ENCODE measurements around the gene TXNRD2.

The TXNRD2 gene

GRCh38 chr22:19965771-19966709, 24.4 kb upstream of the TXNRD2 start:
- Histone ChIP-seq H3K4me1 (ENCODE audit: insufficient read depth, low read length) (no peaks in the 10 kb centered on the region), H4K20me1 (ENCODE audit: insufficient read depth, low read length) (peaks cover 35% of the 10 kb centered on the region), H3K36me3 (ENCODE audit: insufficient read depth, low read length) (peaks cover 86% of the 10 kb centered on the region), H3K4me2 (ENCODE audit: insufficient read depth, low read length) (no peak overlapping the region), H2AFZ (ENCODE audit: low read depth, low read length) (no peak overlapping the region), H3K27me3 (ENCODE audit: insufficient read depth, low read length, poor library complexity) (no peaks in the 10 kb centered on the region), H3K9ac (ENCODE audit: low read depth, low read length) (no peak overlapping the region), H3K9me3 (ENCODE audit: insufficient read depth, low read length, severe bottlenecking) (no peaks in the 10 kb centered on the region), H3K79me2 (ENCODE audit: insufficient read depth, low read length) (no peaks in the 10 kb centered on the region), H3K4me3 (ENCODE audit: low read depth in 1 of 2, low read length in 2 of 2) (no peak overlapping the region), H3K27ac (ENCODE audit: low read length) (no peak overlapping the region)
- peak; percentile 63 for TF ChIP-seq CTCF (IDR thresholded peaks at IDR 0.05; ENCODE audit: borderline replicate concordance, extremely low read depth, low read length, poor library complexity, severe bottlenecking)
- no peak for TF ChIP-seq EZH2 (IDR thresholded peaks at IDR 0.05; ENCODE audit: borderline replicate concordance, low read depth, low read length, severe bottlenecking)
- DNase-seq: peak; percentile 35
- ATAC-seq (ENCODE audit: insufficient read depth, low read depth): no peak

GRCh38 chr22:19964701-19965386, 23.2 kb upstream of the TXNRD2 start:
- Histone ChIP-seq H3K9me3 (ENCODE audit: insufficient read depth, low read length, severe bottlenecking) (no peaks in the 10 kb centered on the region), H3K4me2 (ENCODE audit: insufficient read depth, low read length) (no peak overlapping the region), H3K4me3 (ENCODE audit: low read depth in 1 of 2, low read length in 2 of 2) (no peak overlapping the region), H2AFZ (ENCODE audit: low read depth, low read length) (no peak overlapping the region), H3K27ac (ENCODE audit: low read length) (no peak overlapping the region), H4K20me1 (ENCODE audit: insufficient read depth, low read length) (peaks cover 39% of the 10 kb centered on the region), H3K27me3 (ENCODE audit: insufficient read depth, low read length, poor library complexity) (no peaks in the 10 kb centered on the region), H3K36me3 (ENCODE audit: insufficient read depth, low read length) (peaks cover 85% of the 10 kb centered on the region), H3K79me2 (ENCODE audit: insufficient read depth, low read length) (no peaks in the 10 kb centered on the region), H3K4me1 (ENCODE audit: insufficient read depth, low read length) (no peaks in the 10 kb centered on the region), H3K9ac (ENCODE audit: low read depth, low read length) (no peak overlapping the region)
- TF ChIP-seq EZH2 (IDR thresholded peaks at IDR 0.05; ENCODE audit: borderline replicate concordance, low read depth, low read length, severe bottlenecking) (no peak), CTCF (IDR thresholded peaks at IDR 0.05; ENCODE audit: borderline replicate concordance, extremely low read depth, low read length, poor library complexity, severe bottlenecking) (no peak)
- ATAC-seq (ENCODE audit: insufficient read depth, low read depth) (no peak), DNase-seq (no peak)

- Histone ChIP-seq H3K27ac (ENCODE audit: low read length) (no peak overlapping the region), H2AFZ (ENCODE audit: low read depth, low read length) (no peak overlapping the region), H3K4me3 (ENCODE audit: low read depth in 1 of 2, low read length in 2 of 2) (no peak overlapping the region), H3K36me3 (ENCODE audit: insufficient read depth, low read length) (peaks cover 78% of the 10 kb centered on the region), H3K27me3 (ENCODE audit: insufficient read depth, low read length, poor library complexity) (no peaks in the 10 kb centered on the region), H3K4me1 (ENCODE audit: insufficient read depth, low read length) (no peaks in the 10 kb centered on the region), H3K79me2 (ENCODE audit: insufficient read depth, low read length) (no peaks in the 10 kb centered on the region; the same call in 1 of the 2 replicates), H3K4me2 (ENCODE audit: insufficient read depth, low read length) (no peak overlapping the region), H3K9me3 (ENCODE audit: insufficient read depth, low read length, severe bottlenecking) (no peaks in the 10 kb centered on the region), H3K9ac (ENCODE audit: low read depth, low read length) (no peak overlapping the region), H4K20me1 (ENCODE audit: insufficient read depth, low read length) (peaks cover 43% of the 10 kb centered on the region)
- TF ChIP-seq EZH2 (IDR thresholded peaks at IDR 0.05; ENCODE audit: borderline replicate concordance, low read depth, low read length, severe bottlenecking) (no peak), CTCF (IDR thresholded peaks at IDR 0.05; ENCODE audit: borderline replicate concordance, extremely low read depth, low read length, poor library complexity, severe bottlenecking) (no peak)
- DNase-seq (no peak), ATAC-seq (ENCODE audit: insufficient read depth, low read depth) (no peak)
Measured at GRCh38 chr22:19963863-19964642, 22.4 kb upstream of the TXNRD2 start.
